Panc1 (cell line): ENCODE measurements around the gene LAMB4.

Experiments used
- POLR2AphosphoS5 ChIP-seq: IDR thresholded peaks from 2 replicates; pipeline ENCODE4 v1.6.1; 2012; ENCODE audit warnings: mild to moderate bottlenecking, low read depth, low read length, moderate library complexity
- SIN3A ChIP-seq: IDR thresholded peaks from 2 replicates; pipeline ENCODE4 v1.6.1; 2012; ENCODE audit warnings: low read depth, mild to moderate bottlenecking, low read length, moderate library complexity, borderline replicate concordance; ENCODE audit not compliant: insufficient read depth
- TCF7L2 ChIP-seq: IDR thresholded peaks from 2 replicates; pipeline ENCODE4 v1.6.1; 2011; ENCODE audit warnings: mild to moderate bottlenecking, low read depth, low read length, inconsistent platforms
- TF ChIP-seq, protein P1 (sequence below): fragments of 450-650 bp; IDR thresholded peaks from 2 replicates; pipeline ENCODE4 v1.5.1; 2017; ENCODE audit warnings: mild to moderate bottlenecking
- TF ChIP-seq, protein P2 (sequence below), 2 experiments: IDR thresholded peaks; 2 replicates each; pipeline ENCODE4 v1.6.1; 2011 to 2012; ENCODE audit warnings: low read depth in 2 of 2, control low read depth in 1 of 2, low read length in 1 of 2, mild to moderate bottlenecking in 1 of 2, moderate library complexity in 1 of 2; ENCODE audit not compliant: insufficient read depth in 1 of 2

DNA sequence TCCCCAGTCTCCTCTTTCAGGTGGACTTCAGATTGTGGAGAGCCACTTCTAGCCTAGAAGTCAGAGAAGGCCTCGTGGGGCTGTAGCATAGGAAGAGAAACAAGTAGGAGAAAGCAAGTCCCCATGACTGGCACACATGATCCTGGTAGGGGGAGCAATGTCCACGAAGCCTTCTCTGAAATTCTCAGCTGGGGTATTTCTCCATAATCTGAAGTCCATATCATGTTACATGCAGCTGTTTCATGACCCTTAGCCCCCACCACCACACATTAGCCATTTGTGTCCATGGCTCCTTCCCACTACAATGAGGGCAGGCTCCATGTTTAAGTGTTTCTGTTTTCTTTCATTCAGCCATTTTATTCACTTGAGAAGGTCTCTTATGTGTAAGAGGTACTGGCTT, 43.2 kb downstream of the LAMB4 start:
- TF ChIP-seq, protein P1, sequence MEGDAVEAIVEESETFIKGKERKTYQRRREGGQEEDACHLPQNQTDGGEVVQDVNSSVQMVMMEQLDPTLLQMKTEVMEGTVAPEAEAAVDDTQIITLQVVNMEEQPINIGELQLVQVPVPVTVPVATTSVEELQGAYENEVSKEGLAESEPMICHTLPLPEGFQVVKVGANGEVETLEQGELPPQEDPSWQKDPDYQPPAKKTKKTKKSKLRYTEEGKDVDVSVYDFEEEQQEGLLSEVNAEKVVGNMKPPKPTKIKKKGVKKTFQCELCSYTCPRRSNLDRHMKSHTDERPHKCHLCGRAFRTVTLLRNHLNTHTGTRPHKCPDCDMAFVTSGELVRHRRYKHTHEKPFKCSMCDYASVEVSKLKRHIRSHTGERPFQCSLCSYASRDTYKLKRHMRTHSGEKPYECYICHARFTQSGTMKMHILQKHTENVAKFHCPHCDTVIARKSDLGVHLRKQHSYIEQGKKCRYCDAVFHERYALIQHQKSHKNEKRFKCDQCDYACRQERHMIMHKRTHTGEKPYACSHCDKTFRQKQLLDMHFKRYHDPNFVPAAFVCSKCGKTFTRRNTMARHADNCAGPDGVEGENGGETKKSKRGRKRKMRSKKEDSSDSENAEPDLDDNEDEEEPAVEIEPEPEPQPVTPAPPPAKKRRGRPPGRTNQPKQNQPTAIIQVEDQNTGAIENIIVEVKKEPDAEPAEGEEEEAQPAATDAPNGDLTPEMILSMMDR, result no peak
- no peak for TF ChIP-seq SIN3A
- TF ChIP-seq TCF7L2, result no peak
- TF ChIP-seq, protein P2, sequence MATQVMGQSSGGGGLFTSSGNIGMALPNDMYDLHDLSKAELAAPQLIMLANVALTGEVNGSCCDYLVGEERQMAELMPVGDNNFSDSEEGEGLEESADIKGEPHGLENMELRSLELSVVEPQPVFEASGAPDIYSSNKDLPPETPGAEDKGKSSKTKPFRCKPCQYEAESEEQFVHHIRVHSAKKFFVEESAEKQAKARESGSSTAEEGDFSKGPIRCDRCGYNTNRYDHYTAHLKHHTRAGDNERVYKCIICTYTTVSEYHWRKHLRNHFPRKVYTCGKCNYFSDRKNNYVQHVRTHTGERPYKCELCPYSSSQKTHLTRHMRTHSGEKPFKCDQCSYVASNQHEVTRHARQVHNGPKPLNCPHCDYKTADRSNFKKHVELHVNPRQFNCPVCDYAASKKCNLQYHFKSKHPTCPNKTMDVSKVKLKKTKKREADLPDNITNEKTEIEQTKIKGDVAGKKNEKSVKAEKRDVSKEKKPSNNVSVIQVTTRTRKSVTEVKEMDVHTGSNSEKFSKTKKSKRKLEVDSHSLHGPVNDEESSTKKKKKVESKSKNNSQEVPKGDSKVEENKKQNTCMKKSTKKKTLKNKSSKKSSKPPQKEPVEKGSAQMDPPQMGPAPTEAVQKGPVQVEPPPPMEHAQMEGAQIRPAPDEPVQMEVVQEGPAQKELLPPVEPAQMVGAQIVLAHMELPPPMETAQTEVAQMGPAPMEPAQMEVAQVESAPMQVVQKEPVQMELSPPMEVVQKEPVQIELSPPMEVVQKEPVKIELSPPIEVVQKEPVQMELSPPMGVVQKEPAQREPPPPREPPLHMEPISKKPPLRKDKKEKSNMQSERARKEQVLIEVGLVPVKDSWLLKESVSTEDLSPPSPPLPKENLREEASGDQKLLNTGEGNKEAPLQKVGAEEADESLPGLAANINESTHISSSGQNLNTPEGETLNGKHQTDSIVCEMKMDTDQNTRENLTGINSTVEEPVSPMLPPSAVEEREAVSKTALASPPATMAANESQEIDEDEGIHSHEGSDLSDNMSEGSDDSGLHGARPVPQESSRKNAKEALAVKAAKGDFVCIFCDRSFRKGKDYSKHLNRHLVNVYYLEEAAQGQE (IDR thresholded peaks at IDR 0.05; ENCODE audit: insufficient read depth in 1 of 2, low read depth in 2 of 2, low read length in 1 of 2), result no peak
- TF ChIP-seq POLR2AphosphoS5, result no peak
